Muscle of leg (tissue), 11 donors: ENCODE results near the gene FNDC11. TPM values are rescaled to one million over a fixed set of nuclear protein-coding genes. Genes with fewer than 3 reads are reported as not detected.

ENCODE experiments used
- DNase-seq: peaks from one replicate; pipeline ENCODE4 v3.0.0; 2013
- H3K27ac ChIP-seq: one replicate; pipeline ENCODE4 v1.5.1; 2013; ENCODE audit warnings: mild to moderate bottlenecking, low read length, control low read depth
- H3K27me3 ChIP-seq: one replicate; pipeline ENCODE4 v1.6.1; 2013; ENCODE audit warnings: low read length; ENCODE audit not compliant: control insufficient read depth, insufficient read depth
- H3K36me3 ChIP-seq: one replicate; pipeline ENCODE4 v1.6.1; 2013; ENCODE audit warnings: low read length; ENCODE audit not compliant: control insufficient read depth, insufficient read depth
- H3K4me1 ChIP-seq: one replicate; pipeline ENCODE4 v1.6.1; 2013; ENCODE audit warnings: low read length; ENCODE audit not compliant: control insufficient read depth, insufficient read depth
- H3K4me3 ChIP-seq: one replicate; pipeline ENCODE4 v1.5.1; 2013; ENCODE audit warnings: low read length, control low read depth
- H3K9me3 ChIP-seq: replicated peaks from 2 replicates; pipeline ENCODE4 v1.6.1; 2013; ENCODE audit warnings: low read depth, low read length; ENCODE audit not compliant: control insufficient read depth
- WGBS: methylation state at CpG from one replicate; pipeline ENCODE4 v1.1.5; 2013; ENCODE audit warnings: missing lambda C conversion rate; ENCODE audit not compliant: insufficient coverage; 5-methylcytosine and 5-hydroxymethylcytosine counted together
- polyA plus RNA-seq, 8 donors: library from polyadenylated mRNA; unstranded; fragments of 120-200 nt; gene quantifications; one replicate each; pipeline versions ENCODE4 v1.2.1 to v1.2.3, GENCODE V29; 2013; ENCODE audit warnings: inconsistent platforms in 1 of 8, low replicate concordance in 1 of 8; ENCODE audit not compliant: insufficient read length in 8 of 8, insufficient read depth in 1 of 8
- total RNA-seq: library from RNA; stranded (reverse); fragments of 120-200 nt; gene quantifications from one replicate; pipeline ENCODE4 v1.2.4, GENCODE V29; 2013

Gene FNDC11
- total and polyA plus RNA-seq, 9 donors = 0.07 to 0.31 (median 0.13) TPM

GRCh38 chr20:63582382-63583063 is 28.6 kb downstream of the FNDC11 start:
- Histone ChIP-seq H3K27ac (no peak overlapping the region), H3K9me3 (no peaks in the 10 kb centered on the region), H3K4me3 (no peak overlapping the region), H3K36me3 (peaks cover 6% of the 10 kb centered on the region), H3K27me3 (peaks cover 9% of the 10 kb centered on the region), H3K4me1 (peaks cover under 1% of the 10 kb centered on the region)
- DNase-seq = no peak
- WGBS = 72% methylated on average over 19 of the region's 23 CpGs

- Histone ChIP-seq H3K4me3 (no peak overlapping the region), H3K9me3 (no peaks in the 10 kb centered on the region), H3K4me1 (peaks cover 10% of the 10 kb centered on the region)
These were observed 31.9 kb downstream of the FNDC11 start for GRCh38 chr20:63585616-63586565.

GRCh38 chr20:63586797-63587196 is 32.8 kb downstream of the FNDC11 start:
- Histone ChIP-seq H3K27me3 (no peaks in the 10 kb centered on the region), H3K4me3 (no peak overlapping the region), H3K27ac (no peak overlapping the region), H3K9me3 (no peaks in the 10 kb centered on the region), H3K4me1 (peaks cover 10% of the 10 kb centered on the region), H3K36me3 (peaks cover 48% of the 10 kb centered on the region)
- WGBS = 86% methylated on average over 17 of the region's 17 CpGs
- DNase-seq = no peak

More at GRCh38 chr20:63585616-63586565, 31.9 kb downstream of the FNDC11 start:
- 79% methylated on average over 19 of the region's 22 CpGs for WGBS
- H3K27me3 ChIP-seq = no peaks in the 10 kb centered on the region
- H3K36me3 ChIP-seq = peaks cover 39% of the 10 kb centered on the region
- DNase-seq = no peak
- no peak overlapping the region for H3K27ac ChIP-seq

- no peaks in the 10 kb centered on the region for H3K27me3 ChIP-seq
- DNase-seq = no peak
- H3K4me3 ChIP-seq = no peak overlapping the region
- no peaks in the 10 kb centered on the region for H3K9me3 ChIP-seq
- peaks cover 10% of the 10 kb centered on the region for H3K4me1 ChIP-seq
- 74% methylated on average over 4 of the region's 12 CpGs for WGBS
- H3K36me3 ChIP-seq = peaks cover 53% of the 10 kb centered on the region
- H3K27ac ChIP-seq = no peak overlapping the region
These were observed 33.3 kb downstream of the FNDC11 start for GRCh38 chr20:63587256-63587655.

- 56% methylated on average over 10 of the region's 19 CpGs for WGBS
- H3K9me3 ChIP-seq = no peaks in the 10 kb centered on the region
- peak overlapping the region; percentile 29 for H3K27ac ChIP-seq
- peaks cover 60% of the 10 kb centered on the region for H3K36me3 ChIP-seq
- DNase-seq = peak; percentile 55
- no peaks in the 10 kb centered on the region for H3K27me3 ChIP-seq
- peaks cover 10% of the 10 kb centered on the region for H3K4me1 ChIP-seq
- H3K4me3 ChIP-seq = no peak overlapping the region
These were observed 34.0 kb downstream of the FNDC11 start for GRCh38 chr20:63587776-63588591.

GRCh38 chr20:63588641-63589041 is 34.7 kb downstream of the FNDC11 start:
- peaks cover 10% of the 10 kb centered on the region for H3K4me1 ChIP-seq
- no peak for DNase-seq
- H3K36me3 ChIP-seq = peaks cover 67% of the 10 kb centered on the region
- no peaks in the 10 kb centered on the region for H3K27me3 ChIP-seq
- no peak overlapping the region for H3K27ac ChIP-seq
- WGBS = 72% methylated on average over 11 of the region's 11 CpGs
- H3K9me3 ChIP-seq = no peaks in the 10 kb centered on the region
- H3K4me3 ChIP-seq = no peak overlapping the region

- no peak overlapping the region for H3K27ac ChIP-seq
- H3K4me3 ChIP-seq = no peak overlapping the region
- WGBS = 72% methylated on average over 21 of the region's 38 CpGs
- H3K36me3 ChIP-seq = peaks cover 74% of the 10 kb centered on the region
- no peak for DNase-seq
- H3K9me3 ChIP-seq = no peaks in the 10 kb centered on the region
- H3K4me1 ChIP-seq = peaks cover 10% of the 10 kb centered on the region
- H3K27me3 ChIP-seq = no peaks in the 10 kb centered on the region
These were observed 35.6 kb downstream of the FNDC11 start for GRCh38 chr20:63589261-63590217.

GRCh38 chr20:63590218-63591146 is 36.5 kb downstream of the FNDC11 start:
- Histone ChIP-seq H3K36me3 (peaks cover 78% of the 10 kb centered on the region), H3K27me3 (no peaks in the 10 kb centered on the region), H3K4me1 (peaks cover 10% of the 10 kb centered on the region), H3K27ac (no peak overlapping the region), H3K9me3 (no peaks in the 10 kb centered on the region), H3K4me3 (no peak overlapping the region)
- no peak for DNase-seq
- 91% methylated on average over 40 of the region's 52 CpGs for WGBS
